Hematopoietic multipotent progenitor cell treated with erythropoietin and hydrocortisone succinate and interleukin-3 and kit ligand, for 6 days (in vitro differentiated cells): ENCODE data around the gene ANXA1.

Experiments used
- DNase-seq: peaks from one replicate; pipeline ENCODE4 v3.0.0-alpha.2; 2015

Gene ANXA1

DNA sequence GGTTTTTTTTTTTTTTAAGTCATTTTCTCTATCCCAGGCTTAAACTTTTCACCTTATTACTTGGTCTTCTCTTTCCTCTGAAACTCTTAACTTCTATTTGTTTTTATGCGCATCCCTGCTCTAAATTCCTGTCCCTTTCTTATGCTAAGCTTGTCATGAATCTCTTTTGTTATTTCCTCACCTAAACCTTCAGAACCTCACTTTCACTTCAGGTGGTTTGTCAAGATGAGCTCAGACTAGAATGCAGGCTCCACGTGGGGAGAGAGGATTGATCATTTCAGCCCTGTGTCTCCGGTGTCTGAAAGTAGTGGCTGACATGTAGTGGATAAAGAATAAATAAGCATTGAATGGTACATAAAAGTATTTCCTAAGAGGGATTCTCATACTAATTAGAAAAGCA lies 63.6 kb downstream of the ANXA1 start:
- DNase-seq = no peak

DNA sequence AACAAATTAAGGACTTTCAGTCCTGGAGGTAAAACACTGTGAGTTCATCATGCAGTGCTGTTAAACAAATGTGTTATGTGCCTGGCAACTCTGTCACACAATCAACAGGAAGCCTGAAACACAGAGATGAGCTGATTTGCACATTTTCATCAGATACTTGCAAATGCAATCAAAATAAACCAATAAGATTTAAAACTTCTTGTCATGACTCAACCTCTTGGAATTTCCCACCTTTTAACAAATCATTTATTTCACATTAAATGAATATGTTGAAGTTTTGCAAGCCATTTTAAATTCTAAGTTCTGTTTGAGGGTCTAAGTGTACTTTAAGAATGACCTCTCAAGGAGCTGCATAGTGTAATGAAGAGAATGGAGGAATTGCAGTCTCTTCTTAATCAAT lies 64.4 kb downstream of the ANXA1 start:
- no peak for DNase-seq
